GM19238 (cell line): Measurements from ENCODE around the gene CTDSPL.
"Not testable (repeated sequence)": the region's sequence is repeated elsewhere in the genome, so short reads cannot be mapped to it uniquely, and the experiment has no call there.

Experiments
- DNase-seq: peaks from one replicate; pipeline ENCODE4 v3.0.0; 2011; ENCODE audit warnings: low spot score; ENCODE audit not compliant: insufficient read length

Gene CTDSPL

GRCh38 chr3:37861620-37862041, at the start of gene CTDSPL:
TSS of gene CTDSPL (plus strand) at chr3:37861880. CDS start at chr3:37862200, 320 bp downstream.
- DNase-seq: no peak

- DNase-seq: no peak
Observed at GRCh38 chr3:37812499-37812896, 49.2 kb upstream of the CTDSPL start.

- no peak for DNase-seq
Observed at GRCh38 chr3:37813403-37813802, 48.3 kb upstream of the CTDSPL start.

GRCh38 chr3:37814547-37814946, 47.1 kb upstream of the CTDSPL start:
- DNase-seq: no peak

GRCh38 chr3:37815156-37815555, 46.5 kb upstream of the CTDSPL start:
- not testable (repeated sequence) for DNase-seq

GRCh38 chr3:37816271-37816670, 45.4 kb upstream of the CTDSPL start:
- no peak for DNase-seq

- DNase-seq: no peak
Observed at GRCh38 chr3:37819591-37819990, 42.1 kb upstream of the CTDSPL start.

- no peak for DNase-seq
Observed at GRCh38 chr3:37820286-37820685, 41.4 kb upstream of the CTDSPL start.

- no peak for DNase-seq
Observed at GRCh38 chr3:37823189-37823588, 38.5 kb upstream of the CTDSPL start.

GRCh38 chr3:37824090-37824953, 37.4 kb upstream of the CTDSPL start:
- DNase-seq: no peak

GRCh38 chr3:37824954-37825328, 36.7 kb upstream of the CTDSPL start:
- DNase-seq: no peak

- no peak for DNase-seq
Observed at GRCh38 chr3:37825744-37826400, 35.8 kb upstream of the CTDSPL start.

- no peak for DNase-seq
Observed at GRCh38 chr3:37826502-37826901, 35.2 kb upstream of the CTDSPL start.

- no peak for DNase-seq
Observed at GRCh38 chr3:37826933-37827332, 34.7 kb upstream of the CTDSPL start.

GRCh38 chr3:37832480-37832879, 29.2 kb upstream of the CTDSPL start:
- no peak for DNase-seq

GRCh38 chr3:37833302-37834186, 28.1 kb upstream of the CTDSPL start:
- no peak for DNase-seq

GRCh38 chr3:37836589-37836988, 25.1 kb upstream of the CTDSPL start:
- DNase-seq: no peak

GRCh38 chr3:37847689-37848088, 14.0 kb upstream of the CTDSPL start:
- DNase-seq: no peak

GRCh38 chr3:37849146-37849923, 12.3 kb upstream of the CTDSPL start:
- no peak for DNase-seq

GRCh38 chr3:37852097-37852496, 9.6 kb upstream of the CTDSPL start:
- no peak for DNase-seq

GRCh38 chr3:37852771-37853170, 8.9 kb upstream of the CTDSPL start:
- DNase-seq: no peak
